MM.1S (cell line): ENCODE data around the gene LDLRAP1.
"Not testable (repeated sequence)": the region's sequence is repeated elsewhere in the genome, so short reads cannot be mapped to it uniquely, and the experiment has no call there.

Experiments
- DNase-seq: peaks from one replicate; pipeline ENCODE4 v3.0.0-alpha.2; 2015
- H2AFZ ChIP-seq: fragments of 300-600 bp; sonication (generic); 2 replicates; pipeline ENCODE4 v1.6.0; 2016; ENCODE audit warnings: antibody characterized with exemption, low read length
- H3F3A ChIP-seq: fragments of 300-600 bp; sonication (generic); 2 replicates; pipeline ENCODE4 v1.6.1; 2016; ENCODE audit warnings: mild to moderate bottlenecking, antibody characterized with exemption, low read length, moderate library complexity, mixed read lengths; ENCODE audit not compliant: insufficient read depth
- H3K27ac ChIP-seq: fragments of 300-600 bp; sonication (generic); 2 replicates; pipeline ENCODE4 v1.5.1; 2016; ENCODE audit warnings: mild to moderate bottlenecking, low read length
- H3K27me3 ChIP-seq: fragments of 300-600 bp; sonication (generic); replicated peaks from 2 replicates; pipeline ENCODE4 v1.6.0; 2016; ENCODE audit warnings: low read length; ENCODE audit not compliant: insufficient read depth
- H3K36me3 ChIP-seq: fragments of 300-600 bp; sonication (generic); replicated peaks from 2 replicates; pipeline ENCODE4 v1.6.1; 2016; ENCODE audit warnings: mild to moderate bottlenecking, low read length, mixed read lengths; ENCODE audit not compliant: insufficient read depth
- H3K4me1 ChIP-seq: fragments of 300-600 bp; sonication (generic); 2 replicates; pipeline ENCODE4 v1.6.1; 2016; ENCODE audit warnings: low read length, mixed read lengths
- H3K4me2 ChIP-seq: fragments of 300-600 bp; sonication (generic); 2 replicates; pipeline ENCODE4 v1.6.0; 2016; ENCODE audit warnings: low read depth, low read length
- H3K4me3 ChIP-seq: fragments of 300-600 bp; sonication (generic); 2 replicates; pipeline ENCODE4 v1.5.1; 2016; ENCODE audit warnings: low read length, mixed read lengths
- H3K79me2 ChIP-seq: fragments of 300-600 bp; sonication (generic); 2 replicates; pipeline ENCODE4 v1.6.1; 2016; ENCODE audit warnings: mixed run types, low read length, mixed read lengths
- H3K9ac ChIP-seq: fragments of 300-600 bp; sonication (generic); 2 replicates; pipeline ENCODE4 v1.6.1; 2016; ENCODE audit warnings: low read length, mixed read lengths
- H3K9me2 ChIP-seq: fragments of 300-600 bp; sonication (generic); replicated peaks from 2 replicates; pipeline ENCODE4 v1.6.1; 2016; ENCODE audit warnings: mild to moderate bottlenecking, low read length, mixed read lengths; ENCODE audit not compliant: insufficient read depth
- H3K9me3 ChIP-seq: fragments of 300-600 bp; sonication (generic); replicated peaks from 2 replicates; pipeline ENCODE4 v1.6.1; 2016; ENCODE audit warnings: mild to moderate bottlenecking, low read length, mixed read lengths; ENCODE audit not compliant: insufficient read depth
- H4K20me1 ChIP-seq: fragments of 300-600 bp; sonication (generic); 2 replicates; pipeline ENCODE4 v1.6.1; 2016; ENCODE audit warnings: mild to moderate bottlenecking, low read length, moderate library complexity, mixed read lengths; ENCODE audit not compliant: insufficient read depth
- EZH2 ChIP-seq: fragments of 300-600 bp; sonication (generic); optimal IDR thresholded peaks from 2 replicates; pipeline ENCODE3; 2017; ENCODE audit warnings: low read depth, mild to moderate bottlenecking, antibody characterized with exemption, low read length, mixed read lengths
- EZH2phosphoT487 ChIP-seq: fragments of 300-600 bp; sonication (generic); IDR thresholded peaks from 2 replicates; pipeline ENCODE4 v1.6.1; 2018; ENCODE audit warnings: antibody characterized with exemption, low read length
- TF ChIP-seq, protein P1 (sequence below): fragments of 300-600 bp; sonication (generic); IDR thresholded peaks from 2 replicates; pipeline ENCODE4 v1.5.1; 2016; ENCODE audit warnings: antibody characterized with exemption, low read length, mixed read lengths

Gene LDLRAP1

DNA sequence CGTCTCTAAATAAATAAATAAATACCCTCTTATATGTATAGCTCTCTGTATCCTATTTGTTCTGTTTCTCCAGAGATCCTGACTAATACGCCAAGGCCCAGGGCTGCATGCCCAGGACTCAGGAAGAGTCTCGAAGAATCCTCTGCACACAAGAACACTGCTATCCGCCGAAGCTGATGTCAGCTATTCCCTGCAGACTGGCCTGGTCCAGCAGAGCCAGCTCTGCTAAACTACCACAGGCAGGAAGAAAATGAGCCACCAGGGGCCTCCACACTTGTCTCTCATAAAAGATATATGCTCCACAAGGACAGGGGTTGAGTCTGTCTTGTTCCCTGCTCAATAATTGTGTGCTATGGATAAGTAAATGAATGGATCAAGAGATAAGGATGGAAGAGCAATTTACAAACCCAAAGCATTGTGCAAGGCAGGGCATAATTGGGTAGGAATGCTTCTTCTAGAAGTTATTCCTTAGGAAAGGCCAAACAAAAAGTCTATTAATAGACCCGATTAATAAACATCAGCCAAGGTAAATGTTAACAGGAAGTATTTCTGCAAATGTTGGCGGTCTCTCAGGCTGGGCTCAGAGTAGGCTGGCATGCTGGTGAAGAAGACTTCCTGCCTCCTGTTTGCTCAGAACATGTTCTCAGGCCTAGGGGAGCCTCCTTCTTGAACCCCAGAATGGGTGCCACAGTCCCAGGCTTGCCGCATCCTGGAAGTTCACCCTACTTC lies 46.9 kb downstream of the LDLRAP1 start:
- Histone ChIP-seq H3K27me3 (no peaks in the 10 kb centered on the region), H3K9me3 (no peaks in the 10 kb centered on the region), H3K36me3 (no peaks in the 10 kb centered on the region), H3K9ac (no peak overlapping the region), H3K4me3 (no peak overlapping the region), H3K27ac (no peak overlapping the region), H3F3A (no peaks in the 10 kb centered on the region), H3K4me1 (no peaks in the 10 kb centered on the region), H3K9me2 (no peaks in the 10 kb centered on the region), H4K20me1 (no peaks in the 10 kb centered on the region), H3K79me2 (no peaks in the 10 kb centered on the region), H3K4me2 (no peak overlapping the region), H2AFZ (no peak overlapping the region)
- no peak for DNase-seq
- TF ChIP-seq EZH2 (no peak), EZH2phosphoT487 (no peak)
- TF ChIP-seq, protein P1, sequence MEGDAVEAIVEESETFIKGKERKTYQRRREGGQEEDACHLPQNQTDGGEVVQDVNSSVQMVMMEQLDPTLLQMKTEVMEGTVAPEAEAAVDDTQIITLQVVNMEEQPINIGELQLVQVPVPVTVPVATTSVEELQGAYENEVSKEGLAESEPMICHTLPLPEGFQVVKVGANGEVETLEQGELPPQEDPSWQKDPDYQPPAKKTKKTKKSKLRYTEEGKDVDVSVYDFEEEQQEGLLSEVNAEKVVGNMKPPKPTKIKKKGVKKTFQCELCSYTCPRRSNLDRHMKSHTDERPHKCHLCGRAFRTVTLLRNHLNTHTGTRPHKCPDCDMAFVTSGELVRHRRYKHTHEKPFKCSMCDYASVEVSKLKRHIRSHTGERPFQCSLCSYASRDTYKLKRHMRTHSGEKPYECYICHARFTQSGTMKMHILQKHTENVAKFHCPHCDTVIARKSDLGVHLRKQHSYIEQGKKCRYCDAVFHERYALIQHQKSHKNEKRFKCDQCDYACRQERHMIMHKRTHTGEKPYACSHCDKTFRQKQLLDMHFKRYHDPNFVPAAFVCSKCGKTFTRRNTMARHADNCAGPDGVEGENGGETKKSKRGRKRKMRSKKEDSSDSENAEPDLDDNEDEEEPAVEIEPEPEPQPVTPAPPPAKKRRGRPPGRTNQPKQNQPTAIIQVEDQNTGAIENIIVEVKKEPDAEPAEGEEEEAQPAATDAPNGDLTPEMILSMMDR = no peak

DNA sequence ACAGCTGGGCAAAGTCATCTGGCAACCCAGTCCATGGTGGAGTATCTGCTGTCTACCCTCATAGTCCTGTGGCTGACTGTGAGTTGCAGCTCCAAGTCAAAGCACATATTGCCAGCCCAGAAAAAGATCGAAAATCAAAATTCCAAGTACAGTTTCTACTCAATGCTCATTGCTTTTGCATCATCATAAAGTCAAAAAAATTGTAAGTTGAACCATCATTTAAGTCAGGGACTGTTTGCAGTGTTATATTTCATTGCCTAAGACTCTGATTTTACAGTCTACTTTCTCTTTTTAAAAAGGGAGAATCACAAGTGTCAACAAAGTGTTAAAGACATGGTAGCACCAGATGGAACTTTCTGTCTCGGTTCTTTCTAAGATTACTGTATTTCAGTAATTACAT lies 50.5 kb downstream of the LDLRAP1 start:
- Histone ChIP-seq H3K4me1 (no peaks in the 10 kb centered on the region), H3K27ac (no peak overlapping the region), H3K36me3 (no peaks in the 10 kb centered on the region), H3K79me2 (no peaks in the 10 kb centered on the region), H3K9ac (no peak overlapping the region), H3K9me2 (no peaks in the 10 kb centered on the region), H2AFZ (no peak overlapping the region), H3K4me3 (no peak overlapping the region), H3K27me3 (no peaks in the 10 kb centered on the region), H4K20me1 (no peaks in the 10 kb centered on the region), H3K4me2 (no peak overlapping the region), H3F3A (no peaks in the 10 kb centered on the region), H3K9me3 (no peaks in the 10 kb centered on the region)
- DNase-seq = no peak
- TF ChIP-seq EZH2 (no peak), EZH2phosphoT487 (no peak)
- TF ChIP-seq, protein P1 = no peak

DNA sequence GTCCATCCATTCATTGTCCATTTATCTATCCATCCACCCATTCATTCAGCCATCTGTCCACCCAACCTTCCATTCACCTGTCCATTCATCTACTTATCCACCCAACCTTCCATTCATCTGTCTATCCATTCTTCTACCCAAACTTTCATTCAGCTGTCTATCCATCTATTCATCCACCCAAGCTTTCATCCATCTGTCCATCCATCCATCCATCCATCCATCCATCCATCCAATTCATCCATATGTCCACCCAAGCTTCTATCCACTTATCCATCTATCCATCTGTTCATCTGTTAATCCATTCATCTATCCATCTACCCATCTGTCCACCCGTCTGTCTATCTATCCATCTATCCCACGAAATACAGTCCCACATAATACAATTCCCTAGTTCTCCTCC lies 51.6 kb downstream of the LDLRAP1 start:
- H3K36me3 ChIP-seq = no peaks in the 10 kb centered on the region
- DNase-seq = no peak
- H3K27ac ChIP-seq = no peak overlapping the region
- H3K4me2 ChIP-seq = no peak overlapping the region
- H3K9me2 ChIP-seq = no peaks in the 10 kb centered on the region
- H4K20me1 ChIP-seq = no peaks in the 10 kb centered on the region
- no peak overlapping the region for H2AFZ ChIP-seq
- H3K4me1 ChIP-seq = peaks cover 5% of the 10 kb centered on the region
- TF ChIP-seq EZH2phosphoT487 (no peak), EZH2 (no peak)
- TF ChIP-seq, protein P1 = no peak
- no peak overlapping the region for H3K4me3 ChIP-seq
- no peaks in the 10 kb centered on the region; the same call in 1 of the 2 replicates for H3F3A ChIP-seq
- no peaks in the 10 kb centered on the region for H3K79me2 ChIP-seq
- H3K27me3 ChIP-seq = no peaks in the 10 kb centered on the region
- H3K9me3 ChIP-seq = no peaks in the 10 kb centered on the region
- no peak overlapping the region for H3K9ac ChIP-seq

DNA sequence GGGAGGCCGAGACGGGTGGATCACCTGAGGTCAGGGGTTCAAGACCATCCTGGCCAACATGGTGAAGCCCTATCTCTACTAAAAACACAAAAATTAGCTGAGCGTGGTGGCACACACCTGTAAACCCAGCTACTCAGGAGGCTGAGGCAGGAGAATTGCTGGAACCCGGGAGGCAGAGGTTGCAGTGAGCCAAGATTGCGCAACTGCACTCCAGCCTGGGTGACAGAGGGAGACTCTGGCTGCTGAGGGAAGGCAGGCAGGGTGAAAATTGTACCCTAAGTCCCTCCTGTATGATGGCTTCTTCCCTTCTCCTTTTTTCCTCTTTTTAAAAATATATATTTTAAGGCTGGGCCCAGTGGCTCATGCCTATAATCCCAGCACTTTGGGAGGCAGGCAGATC lies 53.2 kb downstream of the LDLRAP1 start:
- H3K4me3 ChIP-seq, H2AFZ ChIP-seq, H3K4me2 ChIP-seq, H3K27ac ChIP-seq, H4K20me1 ChIP-seq, H3K79me2 ChIP-seq, H3K9ac ChIP-seq, H3K9me3 ChIP-seq, H3K27me3 ChIP-seq, H3K36me3 ChIP-seq, DNase-seq, H3F3A ChIP-seq, H3K9me2 ChIP-seq: not testable (repeated sequence)
- peaks cover 15% of the 10 kb centered on the region for H3K4me1 ChIP-seq
